PC-9 (cell line): ENCODE results near the gene GALNT13. TPM values are rescaled to one million over a fixed set of nuclear protein-coding genes. Genes with fewer than 3 reads are reported as not detected.

Experiments
- BruUV-seq: library from RNA; stranded (reverse); fragments of 400-500 nt; replicated peaks from 2 replicates; lab custom pipeline; 2021; lab: Mats Ljungman, UMichigan
- CTCF ChIA-PET: fragments of 300-600 bp; sonication (Branson Sonifier 250); formaldehyde crosslinking; loops from one replicate; lab custom pipeline; 2022; ENCODE audit warnings: antibody characterized with exemption; lab: Charles Lee
- POLR2A ChIA-PET: fragments of 300-600 bp; sonication (Branson Sonifier 250); formaldehyde crosslinking; loops from one replicate; lab custom pipeline; 2022; ENCODE audit warnings: antibody characterized with exemption; ENCODE audit not compliant: unreplicated experiment; lab: Charles Lee
- DNase-seq, 2 experiments: peaks; one replicate each; pipeline versions ENCODE4 v3.0.0 to v3.0.0-alpha.2; 2015 to 2022; ENCODE audit warnings: mixed read lengths in 1 of 2
- H2AFZ ChIP-seq: fragments of 200-600 bp; sonication (generic); 2 replicates; pipeline ENCODE4 v1.8.1; 2017; ENCODE audit warnings: antibody characterized with exemption
- H3F3A ChIP-seq: fragments of 200-600 bp; sonication (generic); 2 replicates; pipeline ENCODE4 v1.8.1; 2017; ENCODE audit warnings: antibody characterized with exemption, mild to moderate bottlenecking, low read depth; ENCODE audit not compliant: insufficient read depth
- H3K27ac ChIP-seq: fragments of 200-600 bp; sonication (generic); 2 replicates; pipeline ENCODE4 v1.6.1; 2016; ENCODE audit warnings: mixed run types
- H3K27me3 ChIP-seq: fragments of 200-600 bp; sonication (generic); 2 replicates; pipeline ENCODE4 v1.6.1; 2016; ENCODE audit warnings: low read depth, mixed run types; ENCODE audit not compliant: insufficient read depth
- H3K36me3 ChIP-seq: fragments of 200-600 bp; sonication (generic); 2 replicates; pipeline ENCODE4 v1.6.1; 2016; ENCODE audit warnings: low read depth, mixed run types
- H3K4me1 ChIP-seq: fragments of 200-600 bp; sonication (generic); replicated peaks from 2 replicates; pipeline ENCODE4 v1.6.1; 2016; ENCODE audit warnings: mixed run types; ENCODE audit not compliant: insufficient read depth
- H3K4me2 ChIP-seq: fragments of 200-600 bp; sonication (generic); 2 replicates; pipeline ENCODE4 v1.6.1; 2017; ENCODE audit warnings: mixed run types
- H3K4me3 ChIP-seq: fragments of 200-600 bp; sonication (generic); 2 replicates; pipeline ENCODE4 v1.6.1; 2016; ENCODE audit warnings: mixed run types
- H3K79me2 ChIP-seq: fragments of 200-600 bp; sonication (generic); 2 replicates; pipeline ENCODE4 v1.6.1; 2017; ENCODE audit warnings: low read depth, mixed run types
- H3K9me2 ChIP-seq: fragments of 200-600 bp; sonication (generic); 2 replicates; pipeline ENCODE4 v1.8.1; 2017; ENCODE audit warnings: mild to moderate bottlenecking; ENCODE audit not compliant: insufficient read depth
- H3K9me3 ChIP-seq: fragments of 200-600 bp; sonication (generic); 2 replicates; pipeline ENCODE4 v1.8.1; 2016; ENCODE audit warnings: low read depth; ENCODE audit not compliant: insufficient read depth
- H4K20me1 ChIP-seq: fragments of 200-600 bp; sonication (generic); 2 replicates; pipeline ENCODE4 v1.8.1; 2017; ENCODE audit not compliant: insufficient read depth
- EZH2 ChIP-seq: fragments of 200-600 bp; sonication (generic); IDR thresholded peaks from 2 replicates; pipeline ENCODE4 v1.8.0; 2017; ENCODE audit warnings: antibody characterized with exemption, low read depth
- intact Hi-C: fragments of 100-400 bp; cut with micrococcal nuclease; formaldehyde crosslinking; loops from one replicate; pipeline ENCODE4 v1.10.0; 2022; ENCODE audit not compliant: unreplicated experiment
- total RNA-seq: library from RNA; stranded (reverse); gene quantifications from 2 replicates; pipeline ENCODE4 v1.2.3, GENCODE V29; 2021
- TF ChIP-seq, protein P1 (sequence below): fragments of 200-600 bp; sonication (generic); conservative IDR thresholded peaks from 2 replicates; pipeline ENCODE4 v1.6.1; 2017; ENCODE audit warnings: mixed run types, antibody characterized with exemption, mild to moderate bottlenecking, moderate library complexity

The GALNT13 gene
- total RNA-seq, 1 experiment from 2014 or later = 3.6 TPM

DNA sequence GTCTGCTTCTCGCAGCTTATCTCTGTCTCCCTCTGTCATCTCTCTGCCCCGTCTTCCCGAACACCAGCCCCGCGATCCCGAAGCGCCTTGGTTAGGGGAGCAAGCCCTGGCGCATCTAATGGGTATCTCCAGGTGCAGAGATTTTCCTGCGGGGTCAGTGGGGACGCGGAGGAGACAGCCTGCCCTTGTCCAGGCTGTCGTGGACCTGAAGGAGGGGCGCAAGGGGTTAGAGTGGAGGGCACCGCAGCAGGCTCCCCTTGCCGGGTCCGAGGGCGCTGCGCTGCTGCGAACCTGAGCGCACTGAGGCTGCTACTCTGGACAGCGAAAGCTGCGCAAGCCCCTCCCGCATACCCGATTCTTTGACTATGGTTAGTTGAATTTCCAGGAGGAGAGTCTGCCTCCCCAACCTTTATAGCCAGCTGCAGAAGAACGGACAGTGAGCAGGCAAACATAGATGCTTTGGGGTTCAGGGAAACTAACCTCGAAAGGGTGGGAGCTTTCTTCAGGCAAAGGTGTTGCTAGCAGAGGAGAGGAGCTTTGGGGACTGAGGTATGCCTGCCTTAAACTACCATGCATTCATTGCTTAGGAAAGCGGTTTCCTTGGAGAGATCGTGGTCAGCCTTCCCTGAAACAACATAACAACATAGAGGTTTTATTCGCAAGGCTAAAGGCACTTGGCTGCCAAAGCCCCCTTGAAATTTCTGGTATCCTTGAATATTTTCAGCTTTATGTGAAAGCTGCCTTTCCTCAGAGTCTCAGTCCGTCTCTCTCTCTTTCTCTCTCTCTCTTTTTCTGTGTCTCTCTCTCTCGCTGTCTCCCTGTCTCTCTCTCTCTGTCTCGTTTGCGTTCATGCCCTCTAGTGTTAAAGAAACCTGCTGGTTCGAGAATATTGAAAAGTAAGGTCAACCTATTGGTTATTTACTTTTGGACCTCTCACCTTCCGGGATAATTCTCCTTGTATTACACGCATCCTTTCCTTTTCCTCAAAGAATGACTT, 1.6 kb downstream of the GALNT13 start:
- TSS peak; percentile 60 for BruUV-seq
- Histone ChIP-seq H3K9me3 (no peaks in the 10 kb centered on the region), H3K27me3 (no peaks in the 10 kb centered on the region), H3K9me2 (no peaks in the 10 kb centered on the region), H3F3A (0 out of 2 replicates have a peak, but pooled peaks cover 6% of the 10 kb centered on the region), H3K4me2 (peak overlapping the region; percentile 91), H4K20me1 (no peaks in the 10 kb centered on the region; the same call in 1 of the 2 replicates), H3K36me3 (no peaks in the 10 kb centered on the region), H3K4me1 (no peaks in the 10 kb centered on the region), H3K4me3 (peak overlapping the region; percentile 85), H2AFZ (0 out of 2 replicates have a peak overlapping the region, but pooled peaks have one; percentile 68), H3K27ac (no peak overlapping the region), H3K79me2 (0 out of 2 replicates have a peak, but pooled peaks cover 2% of the 10 kb centered on the region)
- POLR2A ChIA-PET = no interaction called here
- peak in 1 of 2 experiments; percentile 5 for DNase-seq
- TF ChIP-seq, protein P1, sequence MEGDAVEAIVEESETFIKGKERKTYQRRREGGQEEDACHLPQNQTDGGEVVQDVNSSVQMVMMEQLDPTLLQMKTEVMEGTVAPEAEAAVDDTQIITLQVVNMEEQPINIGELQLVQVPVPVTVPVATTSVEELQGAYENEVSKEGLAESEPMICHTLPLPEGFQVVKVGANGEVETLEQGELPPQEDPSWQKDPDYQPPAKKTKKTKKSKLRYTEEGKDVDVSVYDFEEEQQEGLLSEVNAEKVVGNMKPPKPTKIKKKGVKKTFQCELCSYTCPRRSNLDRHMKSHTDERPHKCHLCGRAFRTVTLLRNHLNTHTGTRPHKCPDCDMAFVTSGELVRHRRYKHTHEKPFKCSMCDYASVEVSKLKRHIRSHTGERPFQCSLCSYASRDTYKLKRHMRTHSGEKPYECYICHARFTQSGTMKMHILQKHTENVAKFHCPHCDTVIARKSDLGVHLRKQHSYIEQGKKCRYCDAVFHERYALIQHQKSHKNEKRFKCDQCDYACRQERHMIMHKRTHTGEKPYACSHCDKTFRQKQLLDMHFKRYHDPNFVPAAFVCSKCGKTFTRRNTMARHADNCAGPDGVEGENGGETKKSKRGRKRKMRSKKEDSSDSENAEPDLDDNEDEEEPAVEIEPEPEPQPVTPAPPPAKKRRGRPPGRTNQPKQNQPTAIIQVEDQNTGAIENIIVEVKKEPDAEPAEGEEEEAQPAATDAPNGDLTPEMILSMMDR = no peak; the same call in 1 of the 2 replicates
- TF ChIP-seq EZH2 = no peak
- CTCF ChIA-PET = no interaction called here
- intact Hi-C loops = loop anchor here (5.0 kb wide), 1 partner anchor 504 kb away; no protein-coding TSS in a partner anchor

DNA sequence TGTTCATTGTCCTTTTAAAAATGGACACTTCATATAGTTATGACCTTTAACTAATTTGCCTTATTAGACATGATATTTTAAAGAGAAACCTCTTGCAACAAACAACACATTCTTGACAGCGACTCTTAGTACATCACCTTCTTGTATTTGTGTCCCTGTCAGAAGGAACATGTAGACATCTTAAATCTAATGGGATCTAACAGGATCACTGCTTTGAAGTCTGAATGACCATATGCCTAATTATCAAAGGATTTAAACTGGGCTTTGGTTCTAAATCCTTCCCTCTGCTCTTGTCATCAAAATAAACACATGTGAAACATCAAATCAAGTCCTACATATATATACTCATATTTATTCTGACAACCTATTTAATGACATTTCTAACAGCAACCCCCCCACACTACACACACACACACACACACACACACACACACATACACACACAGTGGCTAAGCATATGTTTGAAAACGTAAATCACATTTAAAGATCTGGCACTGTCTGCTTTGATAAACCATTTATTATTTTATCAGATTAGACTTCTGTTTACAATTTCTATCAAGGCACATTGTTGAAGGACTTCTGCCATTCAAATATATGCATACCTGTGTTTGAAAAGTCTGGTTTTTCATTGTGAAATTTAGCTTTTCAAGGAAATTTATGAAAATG, 4.2 kb downstream of the GALNT13 start:
- Histone ChIP-seq H2AFZ (no peak overlapping the region), H3K9me3 (no peaks in the 10 kb centered on the region), H4K20me1 (no peaks in the 10 kb centered on the region; the same call in 1 of the 2 replicates), H3K36me3 (no peaks in the 10 kb centered on the region), H3K27me3 (no peaks in the 10 kb centered on the region), H3K4me1 (no peaks in the 10 kb centered on the region), H3K4me3 (no peak overlapping the region), H3F3A (0 out of 2 replicates have a peak, but pooled peaks cover 3% of the 10 kb centered on the region), H3K4me2 (no peak overlapping the region), H3K9me2 (no peaks in the 10 kb centered on the region), H3K79me2 (0 out of 2 replicates have a peak, but pooled peaks cover 2% of the 10 kb centered on the region), H3K27ac (no peak overlapping the region)
- POLR2A ChIA-PET = no interaction called here
- no peak for DNase-seq
- no TSS peak for BruUV-seq
- no peak for TF ChIP-seq EZH2
- TF ChIP-seq, protein P1 = no peak
- CTCF ChIA-PET = no interaction called here
- intact Hi-C loops = no loop called here

DNA sequence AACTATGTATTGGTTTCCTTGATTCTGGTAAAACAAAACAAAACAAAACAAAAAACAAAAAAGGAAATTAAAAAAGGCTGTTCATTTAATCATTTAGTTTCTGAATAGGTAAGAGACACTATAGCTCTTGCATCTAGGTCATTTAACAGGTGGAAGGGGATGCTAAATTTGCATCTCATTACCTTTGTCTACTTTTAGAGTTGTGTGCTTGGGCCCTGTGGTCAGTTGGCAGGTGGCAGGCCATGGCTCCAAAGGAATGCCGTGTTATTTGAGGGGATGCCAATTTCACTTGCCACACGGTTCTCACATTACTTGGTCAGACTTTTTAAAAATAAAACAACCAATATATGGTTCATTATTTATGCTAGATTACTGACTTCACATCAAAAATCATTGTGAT, 9.2 kb downstream of the GALNT13 start:
- H3F3A ChIP-seq = no peaks in the 10 kb centered on the region
- no peak for DNase-seq
- H3K36me3 ChIP-seq = no peaks in the 10 kb centered on the region
- H3K9me2 ChIP-seq = no peaks in the 10 kb centered on the region
- no peak overlapping the region for H2AFZ ChIP-seq
- H3K4me1 ChIP-seq = no peaks in the 10 kb centered on the region
- intact Hi-C loops = no loop called here
- POLR2A ChIA-PET = no interaction called here
- H3K79me2 ChIP-seq = 0 out of 2 replicates have a peak, but pooled peaks cover 2% of the 10 kb centered on the region
- TF ChIP-seq EZH2 = no peak
- TF ChIP-seq, protein P1 = no peak
- H3K27ac ChIP-seq = no peak overlapping the region
- no peak overlapping the region for H3K4me3 ChIP-seq
- H3K27me3 ChIP-seq = no peaks in the 10 kb centered on the region
- no peaks in the 10 kb centered on the region for H3K9me3 ChIP-seq
- BruUV-seq = no TSS peak
- no peak overlapping the region for H3K4me2 ChIP-seq
- CTCF ChIA-PET = no interaction called here
- no peaks in the 10 kb centered on the region for H4K20me1 ChIP-seq
